Tibial nerve (tissue), 4 donors: ENCODE results near the gene C10orf67. TPM values are rescaled to one million over a fixed set of nuclear protein-coding genes. Genes with fewer than 3 reads are reported as not detected.

ENCODE experiments used
- DNase-seq, 2 donors: peaks; one replicate each; pipeline ENCODE4 v3.0.0-alpha.2; 2019; ENCODE audit warnings: low spot score in 2 of 2
- H3K27ac ChIP-seq, 4 donors: fragments of 200-600 bp; sonication (generic) in 3 of 4; one replicate each; pipeline ENCODE4 v1.5.1; 2017 to 2019; ENCODE audit warnings: mild to moderate bottlenecking in 1 of 4
- H3K27me3 ChIP-seq, 2 donors: fragments of 200-600 bp; sonication (generic) in 1 of 2; one replicate each; pipeline versions ENCODE4 v1.5.1 to v1.6.0; 2017 to 2019
- H3K36me3 ChIP-seq, 3 donors: fragments of 200-600 bp; sonication (generic); one replicate each; pipeline ENCODE4 v1.5.1; 2018 to 2019
- H3K4me1 ChIP-seq, 4 donors: fragments of 200-600 bp; sonication (generic) in 3 of 4; one replicate each; pipeline ENCODE4 v1.5.1; 2017 to 2019
- H3K4me3 ChIP-seq, 4 donors: fragments of 200-600 bp; sonication (generic) in 3 of 4; one replicate each; pipeline ENCODE4 v1.5.1; 2017 to 2019; ENCODE audit warnings: mild to moderate bottlenecking in 1 of 4, moderate library complexity in 1 of 4
- H3K9me3 ChIP-seq, 4 donors: fragments of 200-600 bp; sonication (generic) in 3 of 4; one replicate each; pipeline ENCODE4 v1.5.1; 2017 to 2019
- EP300 ChIP-seq, 2 donors: sonication (generic); formaldehyde crosslinking; IDR thresholded peaks; one replicate each; pipeline ENCODE4 v1.6.1; 2017; ENCODE audit warnings: antibody characterized with exemption in 2 of 2, mild to moderate bottlenecking in 1 of 2
- POLR2A ChIP-seq, 2 donors: fragments of 450-650 bp; IDR thresholded peaks; one replicate each; pipeline ENCODE4 v1.6.1; 2017; ENCODE audit warnings: antibody characterized with exemption in 2 of 2, mild to moderate bottlenecking in 2 of 2, moderate library complexity in 2 of 2
- WGBS, 2 donors: methylation state at CpG; one replicate each; pipeline ENCODE4 v1.1.5; 2018; 5-methylcytosine and 5-hydroxymethylcytosine counted together
- total RNA-seq, 4 donors: library from RNA; depleted of rRNA; stranded (reverse); fragments of >200 nt; gene quantifications; one replicate each; pipeline ENCODE4 v1.1.0, GENCODE V29; 2016
- TF ChIP-seq, protein P1 (sequence below), 5 experiments: fragments of 200-600 bp in 3 of 5; fragments of 450-650 bp in 2 of 5; sonication (generic) in 3 of 5; IDR thresholded peaks; one replicate each; pipeline ENCODE4 v1.5.1; 2016 to 2019; ENCODE audit warnings: antibody characterized with exemption in 5 of 5, mild to moderate bottlenecking in 3 of 5, moderate library complexity in 2 of 5

The C10orf67 gene
- total RNA-seq, 4 donors from 2014 or later: 0.30 to 1.6 (median 0.64) TPM

- DNase-seq: no peak
- Histone ChIP-seq H3K36me3 (no peaks in the 10 kb centered on the region), H3K27me3 (peaks cover 0 to 46% of the 10 kb centered on the region in 2 donors), H3K9me3 (no peaks in the 10 kb centered on the region), H3K27ac (no peak overlapping the region), H3K4me1 (peaks cover 0 to 7% (median 0%) of the 10 kb centered on the region in 4 donors), H3K4me3 (no peak overlapping the region)
- no peak for TF ChIP-seq EP300 (IDR thresholded peaks at IDR 0.05)
- TF ChIP-seq, protein P1, sequence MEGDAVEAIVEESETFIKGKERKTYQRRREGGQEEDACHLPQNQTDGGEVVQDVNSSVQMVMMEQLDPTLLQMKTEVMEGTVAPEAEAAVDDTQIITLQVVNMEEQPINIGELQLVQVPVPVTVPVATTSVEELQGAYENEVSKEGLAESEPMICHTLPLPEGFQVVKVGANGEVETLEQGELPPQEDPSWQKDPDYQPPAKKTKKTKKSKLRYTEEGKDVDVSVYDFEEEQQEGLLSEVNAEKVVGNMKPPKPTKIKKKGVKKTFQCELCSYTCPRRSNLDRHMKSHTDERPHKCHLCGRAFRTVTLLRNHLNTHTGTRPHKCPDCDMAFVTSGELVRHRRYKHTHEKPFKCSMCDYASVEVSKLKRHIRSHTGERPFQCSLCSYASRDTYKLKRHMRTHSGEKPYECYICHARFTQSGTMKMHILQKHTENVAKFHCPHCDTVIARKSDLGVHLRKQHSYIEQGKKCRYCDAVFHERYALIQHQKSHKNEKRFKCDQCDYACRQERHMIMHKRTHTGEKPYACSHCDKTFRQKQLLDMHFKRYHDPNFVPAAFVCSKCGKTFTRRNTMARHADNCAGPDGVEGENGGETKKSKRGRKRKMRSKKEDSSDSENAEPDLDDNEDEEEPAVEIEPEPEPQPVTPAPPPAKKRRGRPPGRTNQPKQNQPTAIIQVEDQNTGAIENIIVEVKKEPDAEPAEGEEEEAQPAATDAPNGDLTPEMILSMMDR (IDR thresholded peaks at IDR 0.05): no peak
- TF ChIP-seq POLR2A (IDR thresholded peaks at IDR 0.05): no peak
- 12 to 29% methylated on average over 29 of the region's 29 CpGs for WGBS, 2 donors
Measured at GRCh38 chr10:23203369-23204325, 140.9 kb downstream of the C10orf67 start.

DNA sequence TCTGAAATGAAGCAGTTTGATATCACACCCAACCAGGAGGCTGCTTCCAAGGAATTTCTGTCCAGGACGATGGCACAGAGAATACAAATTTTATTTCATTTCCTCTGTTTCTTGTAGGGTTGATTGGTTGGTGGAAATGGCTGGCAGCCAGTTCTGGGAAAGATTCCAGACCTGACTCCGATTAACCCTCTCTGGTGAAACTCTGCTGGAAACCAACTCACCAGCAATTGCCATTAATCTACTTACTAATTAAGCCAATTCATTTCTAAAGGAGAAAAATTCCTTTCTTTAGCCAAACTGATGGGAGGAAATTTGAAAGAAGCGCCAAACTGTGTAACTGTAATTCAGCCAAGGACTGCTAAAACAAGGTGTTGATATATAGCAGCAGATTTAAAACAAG is 141.8 kb downstream of the C10orf67 start:
- no peak overlapping the region for H3K4me3 ChIP-seq
- peaks cover 0 to 7% (median 0%) of the 10 kb centered on the region in 4 donors for H3K4me1 ChIP-seq
- TF ChIP-seq POLR2A (IDR thresholded peaks at IDR 0.05): no peak
- TF ChIP-seq, protein P1 (IDR thresholded peaks at IDR 0.05): no peak
- no peak for TF ChIP-seq EP300 (IDR thresholded peaks at IDR 0.05)
- no peaks in the 10 kb centered on the region for H3K36me3 ChIP-seq
- WGBS, 2 donors: 3 to 5% methylated on average over 3 of the region's 3 CpGs
- H3K27ac ChIP-seq: no peak overlapping the region
- DNase-seq: no peak
- H3K27me3 ChIP-seq: peaks cover 0 to 53% of the 10 kb centered on the region in 2 donors
- no peaks in the 10 kb centered on the region for H3K9me3 ChIP-seq

- DNase-seq: no peak
- TF ChIP-seq, protein P1 (IDR thresholded peaks at IDR 0.05): no peak
- TF ChIP-seq POLR2A (IDR thresholded peaks at IDR 0.05) (no peak), EP300 (IDR thresholded peaks at IDR 0.05) (no peak)
- 6 to 15% methylated on average over 4 of the region's 4 CpGs for WGBS, 2 donors
- no peaks in the 10 kb centered on the region for H3K36me3 ChIP-seq
- H3K4me1 ChIP-seq: peaks cover 0 to 7% (median 0%) of the 10 kb centered on the region in 4 donors
- H3K27me3 ChIP-seq: peaks cover 0 to 61% of the 10 kb centered on the region in 2 donors
- H3K27ac ChIP-seq: no peak overlapping the region
- H3K9me3 ChIP-seq: no peaks in the 10 kb centered on the region
- H3K4me3 ChIP-seq: no peak overlapping the region
Measured at GRCh38 chr10:23201837-23202236, 142.8 kb downstream of the C10orf67 start.

- Histone ChIP-seq H3K4me1 (peaks cover 0 to 7% (median 0%) of the 10 kb centered on the region in 4 donors), H3K4me3 (no peak overlapping the region), H3K27ac (no peak overlapping the region), H3K36me3 (no peaks in the 10 kb centered on the region), H3K9me3 (no peaks in the 10 kb centered on the region), H3K27me3 (peaks cover 0 to 67% of the 10 kb centered on the region in 2 donors)
- TF ChIP-seq POLR2A (IDR thresholded peaks at IDR 0.05) (no peak), EP300 (IDR thresholded peaks at IDR 0.05) (no peak)
- TF ChIP-seq, protein P1 (IDR thresholded peaks at IDR 0.05): no peak
- no peak for DNase-seq
- WGBS, 2 donors: 3 to 4% methylated on average over 11 of the region's 11 CpGs
Measured at GRCh38 chr10:23200997-23201652, 143.5 kb downstream of the C10orf67 start.

GRCh38 chr10:23200586-23200985 is 144.0 kb downstream of the C10orf67 start:
- no peak for DNase-seq
- Histone ChIP-seq H3K4me3 (no peak overlapping the region), H3K27me3 (peaks cover 0 to 72% of the 10 kb centered on the region in 2 donors), H3K4me1 (peaks cover 0 to 7% (median 0%) of the 10 kb centered on the region in 4 donors), H3K9me3 (no peaks in the 10 kb centered on the region), H3K36me3 (no peaks in the 10 kb centered on the region), H3K27ac (no peak overlapping the region)
- 3 to 5% methylated on average over 12 of the region's 12 CpGs for WGBS, 2 donors
- TF ChIP-seq POLR2A (IDR thresholded peaks at IDR 0.05) (no peak), EP300 (IDR thresholded peaks at IDR 0.05) (no peak)
- TF ChIP-seq, protein P1 (IDR thresholded peaks at IDR 0.05): no peak
